ENCODE data around the gene RAB14.
"Not testable (repeated sequence)": the region's sequence is repeated elsewhere in the genome, so short reads cannot be mapped to it uniquely, and the experiment has no call there.

The RAB14 gene

DNA sequence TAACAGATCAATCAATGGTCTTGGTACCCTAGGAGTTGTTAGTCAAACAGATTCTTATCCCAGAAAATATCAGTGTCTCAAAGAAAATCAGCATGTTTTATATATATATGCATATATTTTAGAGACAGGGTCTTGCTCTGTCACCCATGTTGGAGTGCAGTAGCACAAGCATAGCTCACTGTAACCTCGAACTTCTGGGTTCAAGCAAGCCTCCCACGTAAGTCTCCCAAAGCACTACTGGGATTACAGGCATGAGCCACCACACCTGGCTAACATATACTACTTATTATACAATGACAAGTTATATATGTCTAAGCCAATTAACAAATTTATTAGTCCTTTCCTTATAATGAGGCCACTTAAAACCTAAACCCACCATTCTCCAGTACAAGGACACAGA is 10.4 kb downstream of the RAB14 start:
- no peak for DNase-seq (ENCODE audit: low read depth)

DNA sequence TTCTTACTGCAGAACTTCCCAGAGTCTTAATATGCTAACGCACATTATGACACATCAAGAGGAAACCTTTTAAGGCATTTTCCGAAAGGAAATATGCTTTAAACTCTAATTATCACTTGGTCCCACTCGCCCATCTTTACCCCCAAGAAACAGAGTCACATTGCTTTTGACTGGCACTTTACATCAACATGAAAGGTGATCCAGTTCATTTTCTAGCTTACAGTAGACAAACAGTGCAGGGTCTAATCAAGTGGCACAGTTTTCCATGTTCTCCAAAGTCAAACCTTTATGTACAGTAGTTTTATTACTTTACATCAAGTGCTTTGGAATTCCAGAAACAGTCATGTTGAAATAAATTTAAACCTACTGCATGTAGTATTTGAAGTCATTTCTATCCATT is 12.0 kb downstream of the RAB14 start:
- no peak for DNase-seq (ENCODE audit: low read depth)

DNA sequence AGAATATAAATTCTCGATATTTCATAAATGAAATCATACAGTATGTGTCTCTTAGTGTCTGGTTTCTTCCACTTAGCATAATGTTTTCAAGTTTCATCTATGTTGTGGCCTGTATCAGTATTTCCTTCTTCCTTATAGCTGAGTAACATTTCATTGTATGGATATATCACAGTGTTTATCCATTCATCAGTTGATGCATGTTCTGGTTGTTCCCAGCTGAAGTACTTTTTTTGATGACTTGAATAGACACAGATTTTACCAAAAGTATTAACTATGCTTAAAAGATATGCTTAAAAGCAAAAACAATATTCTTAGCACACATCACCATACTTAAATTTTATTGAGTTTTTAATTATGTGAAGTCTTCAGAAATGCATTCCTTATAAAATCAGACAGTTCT is 12.7 kb downstream of the RAB14 start:
- no peak for DNase-seq (ENCODE audit: low read depth)

DNA sequence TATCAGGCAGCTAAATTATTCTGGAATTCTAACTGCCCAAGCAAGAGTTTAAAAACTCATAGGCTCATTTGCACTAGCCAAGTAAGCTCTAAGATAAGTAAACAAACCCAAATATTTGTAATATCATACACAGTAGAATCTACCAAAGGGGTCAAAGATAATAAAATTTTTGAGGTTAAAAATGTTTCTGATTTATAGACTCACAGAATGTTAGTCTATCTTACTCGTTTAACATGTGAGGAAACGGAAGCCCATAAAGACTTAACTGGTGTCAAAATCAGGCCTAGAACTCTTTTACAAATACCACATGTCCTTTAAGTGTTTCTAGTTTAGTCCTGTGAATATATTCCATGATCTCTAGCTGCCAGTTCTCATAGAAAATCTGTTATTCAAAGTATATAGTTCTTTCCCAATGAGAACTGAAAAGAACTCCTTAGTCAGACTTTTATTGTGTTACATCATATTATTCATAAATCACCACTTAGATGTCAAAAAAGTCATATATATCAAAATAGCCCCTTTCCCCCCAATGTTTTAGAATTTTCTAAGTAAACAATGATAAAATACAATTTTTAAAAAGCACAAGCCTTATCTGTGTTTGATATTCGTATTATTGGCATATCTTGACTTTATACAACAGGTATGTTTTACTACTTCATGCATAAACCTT is 13.9 kb downstream of the RAB14 start:
- no peak for DNase-seq (ENCODE audit: low read depth)

DNA sequence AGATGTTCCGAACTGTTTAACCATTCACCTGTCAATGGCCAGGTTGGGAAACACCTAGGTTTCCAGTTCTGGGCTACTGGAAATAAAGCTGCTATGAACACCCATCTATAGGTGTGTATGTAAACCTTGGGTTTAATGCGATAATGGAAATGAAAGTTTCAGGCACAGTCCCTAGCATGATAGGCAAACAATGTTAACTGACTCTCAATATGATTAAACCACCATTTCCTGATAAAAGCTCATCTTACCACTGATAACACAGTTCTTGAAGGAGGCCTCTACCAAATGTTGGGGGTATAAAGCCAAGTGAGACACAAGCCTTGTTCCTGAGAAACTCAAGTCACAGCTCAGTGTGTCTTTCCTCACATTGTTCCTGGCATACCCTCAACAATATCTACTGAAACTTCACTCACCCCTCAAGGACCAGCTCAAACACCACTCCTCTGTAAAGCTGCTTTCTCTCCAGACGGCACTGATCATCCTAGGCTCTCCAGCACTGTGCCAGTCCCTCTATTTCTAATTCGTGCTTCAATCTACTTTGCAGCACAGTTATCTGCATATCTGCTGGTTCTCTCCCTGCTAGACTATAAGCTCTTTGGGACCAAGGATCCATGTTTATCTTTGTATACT is 15.8 kb downstream of the RAB14 start:
- no peak for DNase-seq (ENCODE audit: low read depth)

DNA sequence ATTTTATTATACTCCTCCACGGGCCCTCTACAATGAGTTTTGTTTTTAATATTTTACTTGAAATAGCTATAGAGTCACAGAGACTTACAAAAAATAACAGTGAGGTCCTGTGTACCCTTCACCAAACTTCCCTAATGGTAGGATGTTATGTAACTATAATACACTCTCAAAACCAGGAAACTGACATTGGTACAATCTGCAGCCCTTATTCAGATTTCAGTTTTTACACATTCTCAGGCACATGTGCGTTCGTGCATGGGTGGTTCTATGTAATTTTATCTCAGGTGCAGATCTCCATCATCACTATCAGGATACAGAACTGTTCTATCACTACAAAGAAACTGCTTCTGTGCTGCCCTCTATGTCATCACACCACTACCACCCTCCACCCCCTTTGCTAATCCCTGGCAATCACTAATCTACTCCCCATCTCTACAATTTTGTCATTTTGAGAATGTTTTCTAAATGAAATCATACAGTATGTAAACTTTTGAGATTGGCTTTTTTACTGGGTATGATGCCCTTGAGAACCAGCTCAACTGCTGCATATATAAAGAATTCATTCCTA is 16.4 kb downstream of the RAB14 start:
- DNase-seq (ENCODE audit: low read depth): no peak

DNA sequence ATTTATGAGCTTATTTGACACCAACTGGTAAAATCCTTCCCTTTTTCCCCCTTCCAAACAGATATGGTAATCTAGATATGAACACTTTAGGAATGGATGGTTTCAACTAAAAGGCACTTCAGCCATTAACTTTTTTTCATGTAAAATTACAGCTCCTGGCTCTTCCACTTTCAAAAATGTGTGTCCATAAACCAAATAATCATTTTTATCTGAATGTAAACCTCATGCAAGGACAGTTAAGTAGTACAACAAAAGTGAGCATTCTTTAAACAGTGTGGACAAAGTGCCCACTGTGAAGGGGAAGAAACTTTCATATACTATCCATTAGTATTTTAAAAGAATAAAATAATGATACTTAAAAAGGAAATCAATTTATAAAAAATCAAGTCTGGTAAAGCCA is 17.2 kb downstream of the RAB14 start:
- no peak for DNase-seq (ENCODE audit: low read depth)

DNA sequence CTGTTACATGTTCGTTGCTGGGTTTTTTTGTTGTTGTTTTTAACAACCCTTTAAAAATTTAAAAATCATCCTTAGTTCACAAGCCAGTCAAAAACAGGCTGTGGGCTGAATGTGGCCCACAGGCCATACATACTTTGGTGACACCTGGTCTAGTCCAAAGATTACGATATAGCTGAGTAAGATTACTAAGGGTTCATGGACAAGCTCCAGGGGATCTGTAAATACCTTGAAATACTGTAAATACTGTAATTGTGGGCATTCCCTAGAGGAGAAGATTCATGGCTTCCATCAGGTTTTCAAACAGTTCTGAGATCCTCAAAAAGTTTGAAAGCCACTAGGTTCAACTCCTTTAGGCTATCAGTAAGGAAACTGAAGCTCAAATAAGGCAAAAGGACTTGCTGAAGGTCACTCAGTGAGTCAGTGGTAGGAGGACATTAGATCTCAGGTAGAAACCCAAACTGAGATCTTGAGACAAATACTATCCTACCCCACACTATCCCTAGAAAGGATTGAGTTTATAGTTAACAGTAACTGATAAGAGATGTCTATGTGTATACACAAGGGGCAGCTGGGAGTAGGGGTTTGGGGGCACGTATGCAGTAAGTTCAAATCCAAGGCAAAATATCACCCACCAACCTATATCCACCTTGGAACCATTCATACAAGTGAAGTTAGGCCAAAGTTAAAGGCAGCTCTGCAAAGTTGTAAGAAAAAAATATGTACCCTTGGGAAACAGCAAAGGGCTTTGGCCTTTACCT is 17.8 kb downstream of the RAB14 start:
- no peak for DNase-seq (ENCODE audit: low read depth)

DNA sequence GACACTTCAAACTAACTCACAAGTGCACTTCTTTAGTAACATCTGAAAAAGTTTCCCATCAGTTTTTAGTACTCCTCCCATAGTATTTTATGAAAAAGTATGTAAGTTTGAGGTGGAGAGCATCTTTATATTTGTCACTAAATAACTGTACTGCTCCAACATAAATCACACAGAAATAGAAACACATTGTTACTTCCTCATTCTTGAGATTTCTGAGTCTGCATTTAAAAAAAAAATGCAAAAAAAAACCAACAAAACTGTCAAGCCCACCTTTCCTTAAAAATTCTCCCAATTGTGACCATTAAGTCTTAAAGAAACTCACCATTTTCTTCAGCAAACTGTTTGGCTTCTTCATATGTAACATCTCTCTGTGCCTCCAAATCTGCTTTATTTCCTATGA is 18.7 kb downstream of the RAB14 start:
- no peak for DNase-seq (ENCODE audit: low read depth)

DNA sequence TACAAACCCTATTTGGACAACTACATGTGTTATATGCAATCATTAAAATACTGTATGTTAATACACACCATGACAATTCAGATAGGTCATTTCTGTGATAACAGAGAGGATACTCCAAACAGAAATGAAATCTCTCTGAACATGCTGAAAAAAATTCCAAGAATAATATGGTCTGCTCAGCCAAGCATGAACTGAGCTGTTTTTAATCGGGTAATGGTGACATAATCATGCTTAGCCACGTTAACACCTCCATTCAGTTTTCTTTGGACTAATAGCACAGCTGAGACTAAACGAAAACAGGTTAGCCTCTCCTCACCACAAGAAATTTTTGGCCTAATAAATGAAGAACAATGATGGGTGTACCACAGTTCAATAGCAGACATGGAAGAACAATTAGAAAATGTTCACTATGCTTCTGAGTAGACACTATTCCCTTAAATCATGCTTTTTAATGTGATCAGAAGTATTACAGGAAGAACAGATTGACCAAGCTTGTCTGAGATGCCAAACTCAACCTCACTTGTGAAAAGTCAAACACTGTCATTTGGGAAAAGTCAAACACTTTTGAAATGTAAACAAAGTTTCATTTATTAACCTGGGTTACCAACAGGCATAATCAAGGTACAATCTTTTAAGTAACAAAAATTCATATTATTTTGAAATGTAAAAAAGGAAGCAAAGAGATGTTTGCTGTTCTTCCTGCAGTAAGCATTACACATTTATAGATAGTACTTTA is 19.4 kb downstream of the RAB14 start:
- DNase-seq (ENCODE audit: low read depth): no peak

DNA sequence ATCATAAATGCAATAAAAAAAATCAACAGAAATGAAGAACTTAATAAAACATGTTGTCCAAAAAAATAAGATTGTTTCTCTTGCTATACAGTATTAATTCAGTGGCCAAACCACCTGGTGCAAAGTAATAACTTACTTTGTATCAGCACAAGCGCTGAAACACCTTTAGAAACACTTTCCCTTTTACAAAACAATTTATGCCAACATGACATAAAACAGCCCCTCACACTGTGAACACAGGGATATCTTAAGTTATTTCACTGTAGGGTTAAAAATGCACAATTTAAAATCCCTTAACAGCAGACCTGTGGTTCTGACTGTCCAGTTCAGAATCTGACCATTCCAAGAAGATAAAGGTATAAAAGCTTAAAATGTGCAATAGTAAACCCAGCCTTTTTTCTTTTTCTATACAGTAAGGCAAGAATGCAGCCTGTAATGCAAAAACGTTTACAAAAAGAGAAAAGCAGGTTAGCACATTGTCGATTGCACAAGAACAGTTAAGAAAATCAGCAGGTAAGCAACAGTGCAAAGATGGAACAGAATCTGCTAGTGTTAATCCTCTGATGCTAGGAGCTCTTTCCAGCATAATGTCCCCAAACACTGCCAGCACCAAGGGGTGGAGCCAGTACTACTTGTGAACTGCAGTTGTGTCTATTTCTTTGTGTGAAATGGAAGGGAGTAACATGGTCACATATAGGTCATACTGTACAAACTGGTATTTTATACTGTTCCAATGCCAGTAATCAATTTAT is 21.6 kb downstream of the RAB14 start:
- no peak for DNase-seq (ENCODE audit: low read depth)

DNA sequence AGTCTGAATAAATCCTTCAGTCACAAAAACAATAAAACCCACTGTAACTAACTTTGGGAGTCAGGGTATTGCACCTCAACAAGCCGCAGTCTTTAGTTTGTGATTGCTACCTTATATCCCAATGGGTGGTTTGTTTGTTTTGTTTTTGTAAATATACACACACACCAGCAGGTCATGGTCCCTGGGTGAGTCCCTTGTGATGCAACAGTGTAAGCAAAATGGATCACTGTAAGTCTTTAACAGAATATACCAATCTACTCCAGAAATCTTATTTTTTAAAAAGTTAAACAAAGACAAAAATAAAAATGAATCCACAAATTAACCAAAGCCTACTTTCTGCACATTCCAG is 22.3 kb downstream of the RAB14 start:
- DNase-seq (ENCODE audit: low read depth): not testable (repeated sequence)

DNA sequence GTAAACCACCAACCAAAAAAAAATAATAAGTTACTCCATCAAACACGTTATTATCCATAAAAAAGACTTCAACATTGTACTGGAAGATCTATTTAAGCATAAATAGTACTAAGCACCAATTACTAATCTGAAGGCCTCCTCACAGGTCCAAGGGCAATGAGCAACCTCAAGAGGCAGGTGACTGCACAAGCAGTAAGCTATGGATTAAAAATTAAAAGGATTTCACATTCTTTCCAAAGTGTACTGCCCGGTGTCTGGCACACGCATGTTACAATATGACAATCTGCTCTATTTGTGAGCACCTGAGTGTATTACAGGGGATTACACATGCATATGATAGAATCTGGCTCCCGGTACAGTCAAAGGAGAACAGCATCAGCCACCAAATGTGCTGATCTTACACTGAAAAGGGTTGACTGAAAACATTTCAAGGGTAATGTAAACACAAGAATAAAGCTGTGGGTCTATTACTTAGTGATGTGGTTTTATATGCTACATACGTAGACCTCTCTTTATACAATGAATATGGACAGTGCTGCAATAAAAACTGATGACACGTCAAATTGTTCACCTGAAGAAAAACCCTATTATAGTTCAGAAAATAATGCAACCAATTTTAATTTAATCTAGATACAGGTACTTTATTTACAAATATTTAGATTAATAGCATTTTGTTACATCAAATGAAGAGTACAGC is 22.8 kb downstream of the RAB14 start:
- no peak for DNase-seq (ENCODE audit: low read depth)

DNA sequence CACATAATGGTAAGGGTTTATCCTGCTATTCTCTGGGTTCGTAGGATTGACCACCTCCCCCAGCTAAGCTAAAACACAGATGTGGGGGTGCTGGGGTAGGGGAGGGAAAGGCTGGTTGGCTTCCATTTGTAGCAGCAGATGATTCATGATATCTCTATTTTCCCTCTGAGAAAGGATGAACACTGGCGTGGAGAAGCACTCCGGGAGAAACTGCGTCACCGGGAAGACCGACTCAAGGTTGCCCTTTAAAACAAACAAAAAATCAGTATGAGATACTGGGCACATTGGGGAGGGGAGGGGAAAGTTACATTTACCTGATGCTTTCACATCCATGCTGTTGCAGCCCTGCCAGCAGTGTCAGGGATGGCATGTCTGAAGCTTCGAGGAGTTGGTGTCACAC is 28.2 kb downstream of the RAB14 start:
- no peak for DNase-seq (ENCODE audit: low read depth)

DNA sequence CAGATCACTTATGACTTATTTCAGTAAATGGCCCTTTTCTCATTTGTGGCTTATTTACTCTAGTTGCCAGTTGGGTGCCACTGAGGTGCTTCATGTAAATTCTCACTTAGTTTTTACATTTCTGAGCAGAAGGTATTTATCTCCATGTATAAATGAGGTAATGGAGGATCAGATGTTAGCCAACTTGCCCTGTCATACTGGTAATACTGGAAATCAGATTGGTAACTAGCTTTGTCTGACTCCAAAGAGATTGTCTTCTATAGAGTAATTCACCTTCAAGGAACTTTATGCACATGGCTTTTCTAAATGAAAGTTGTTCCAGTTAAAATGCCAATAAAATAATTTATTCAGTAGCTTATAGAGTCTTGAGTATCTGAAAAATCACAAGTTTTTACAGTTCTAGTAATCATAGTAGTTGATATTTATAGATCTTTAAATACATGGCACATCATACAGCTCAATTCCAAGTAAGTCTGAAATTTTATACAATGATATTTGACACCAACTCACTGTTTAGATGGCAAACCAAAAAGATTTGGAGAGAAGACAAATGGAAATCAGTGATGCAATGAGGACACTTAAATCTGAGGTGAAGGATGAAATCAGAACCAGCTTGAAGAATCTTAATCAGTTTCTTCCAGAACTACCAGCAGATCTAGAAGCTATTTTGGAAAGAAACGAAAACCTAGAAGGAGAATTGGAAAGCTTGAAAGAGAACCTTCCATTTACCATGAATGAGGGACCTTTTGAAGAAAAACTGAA is 28.8 kb downstream of the RAB14 start:
- DNase-seq (ENCODE audit: low read depth): no peak

DNA sequence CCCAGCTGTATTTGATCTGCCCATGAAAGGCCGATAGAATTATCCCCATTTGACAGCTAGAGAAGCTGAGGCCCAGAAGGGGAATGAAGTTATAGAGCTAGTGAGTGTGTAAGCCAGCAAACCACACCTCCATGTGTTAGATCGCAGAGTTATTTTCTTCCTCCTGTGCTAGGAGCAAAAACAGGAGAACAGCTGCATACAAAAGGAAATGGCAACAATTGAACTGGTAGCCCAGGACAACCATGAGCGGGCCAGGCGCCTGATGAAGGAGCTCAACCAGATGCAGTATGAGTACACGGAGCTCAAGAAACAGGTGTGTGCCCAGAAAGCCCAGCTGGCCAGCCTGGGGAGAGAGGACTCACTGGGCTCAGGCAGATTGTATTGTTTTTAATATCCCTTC is 30.4 kb downstream of the RAB14 start:
- DNase-seq (ENCODE audit: low read depth): no peak

DNA sequence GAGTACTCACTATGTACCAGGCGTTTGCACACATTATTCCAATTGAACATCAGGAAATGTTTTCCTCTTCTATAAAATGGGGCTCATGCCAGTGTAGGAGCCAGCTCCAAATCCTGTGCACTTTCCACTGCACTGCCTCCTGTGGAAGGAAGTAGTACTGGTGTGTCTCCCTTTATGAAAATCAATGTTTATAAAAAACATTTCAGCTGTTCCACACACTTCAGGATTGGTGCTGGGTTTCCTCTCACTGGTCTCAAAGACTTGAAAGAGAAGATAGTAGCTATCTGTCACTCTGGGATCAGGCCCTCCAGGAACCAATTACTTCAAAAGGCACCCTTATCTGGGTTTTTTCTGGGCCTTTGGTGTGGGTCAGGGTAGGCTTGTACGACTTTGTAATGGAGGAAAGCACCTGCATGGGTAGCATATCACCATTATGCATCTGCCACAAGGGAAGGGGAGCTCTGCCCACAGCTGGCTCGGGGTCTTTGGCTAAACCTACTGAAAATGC is 32.5 kb downstream of the RAB14 start:
- no peak for DNase-seq (ENCODE audit: low read depth)

DNA sequence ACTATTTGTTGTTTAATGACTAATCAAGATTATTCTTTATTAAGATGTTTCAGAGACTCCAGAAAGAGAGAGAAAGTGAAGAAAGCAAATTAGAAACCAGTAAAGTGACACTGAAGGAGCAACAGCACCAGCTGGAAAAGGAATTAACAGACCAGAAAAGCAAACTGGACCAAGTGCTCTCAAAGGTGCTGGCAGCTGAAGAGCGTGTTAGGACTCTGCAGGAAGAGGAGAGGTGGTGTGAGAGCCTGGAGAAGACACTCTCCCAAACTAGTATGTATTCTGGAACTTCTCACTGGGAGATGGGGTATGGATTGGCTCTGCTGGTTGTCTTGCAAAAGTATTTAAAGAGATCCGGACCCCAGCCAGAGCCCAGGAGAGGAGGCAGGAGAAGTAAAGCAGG is 33.6 kb downstream of the RAB14 start:
- DNase-seq (ENCODE audit: low read depth): no peak

DNA sequence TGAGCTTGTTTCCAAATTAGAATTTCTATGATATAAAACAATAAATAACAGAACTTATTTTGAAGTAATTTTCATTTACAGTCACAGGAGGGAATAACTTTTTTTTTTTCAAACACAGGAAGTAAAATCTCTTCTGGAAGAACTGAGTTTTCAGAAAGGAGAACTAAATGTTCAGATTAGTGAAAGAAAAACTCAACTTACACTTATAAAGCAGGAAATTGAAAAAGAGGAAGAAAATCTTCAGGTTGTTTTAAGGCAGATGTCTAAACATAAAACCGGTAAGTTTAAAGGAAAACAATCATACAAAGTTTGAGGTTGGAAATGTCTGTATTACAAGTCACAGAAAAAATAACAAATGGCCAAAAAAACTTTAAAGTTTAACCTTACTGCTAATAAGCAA is 41.6 kb downstream of the RAB14 start:
- DNase-seq (ENCODE audit: low read depth): no peak

DNA sequence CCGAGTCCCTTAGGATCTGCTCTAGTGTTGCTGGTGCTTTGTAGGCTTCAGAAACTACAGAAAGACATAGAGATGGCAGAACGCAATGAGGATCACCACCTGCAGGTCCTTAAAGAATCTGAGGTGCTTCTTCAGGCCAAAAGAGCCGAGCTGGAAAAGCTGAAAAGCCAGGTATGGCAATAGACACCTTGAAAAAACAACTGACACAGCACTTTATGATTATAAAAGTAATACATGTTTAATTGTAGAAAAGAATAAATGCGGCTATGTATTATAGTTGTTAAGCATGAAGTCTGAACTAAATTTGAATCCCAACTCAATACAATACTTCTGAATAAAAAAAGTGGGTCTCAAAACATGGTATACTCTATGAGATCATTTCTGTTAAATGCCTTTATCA is 43.7 kb downstream of the RAB14 start:
- no peak for DNase-seq (ENCODE audit: low read depth)
